Liver (tissue), 9 donors: Measurements from ENCODE around the gene GRIN2C. TPM values are rescaled to one million over a fixed set of nuclear protein-coding genes. Genes with fewer than 3 reads are reported as not detected.

Source experiments
- DNase-seq: peaks from one replicate; pipeline ENCODE4 v3.0.0-alpha.2; 2017; ENCODE audit warnings: low spot score
- H3K27ac ChIP-seq, 2 donors: one replicate each; pipeline ENCODE4 v1.7.0; 2013; ENCODE audit warnings: inconsistent platforms in 2 of 2, low read length in 2 of 2, control low read depth in 1 of 2, low read depth in 1 of 2, mild to moderate bottlenecking in 1 of 2
- H3K27me3 ChIP-seq, 4 donors: one replicate each; pipeline versions ENCODE4 v1.6.1 to v1.7.0; 2013; ENCODE audit warnings: low read length in 3 of 4, inconsistent platforms in 1 of 4, mild to moderate bottlenecking in 1 of 4, moderate library complexity in 1 of 4; ENCODE audit not compliant: control insufficient read depth in 4 of 4, insufficient read depth in 4 of 4
- H3K36me3 ChIP-seq, 4 donors: one replicate each; pipeline versions ENCODE4 v1.6.1 to v1.7.0; 2013; ENCODE audit warnings: low read length in 3 of 4, mild to moderate bottlenecking in 3 of 4, low read depth in 1 of 4, moderate library complexity in 1 of 4; ENCODE audit not compliant: control insufficient read depth in 4 of 4, insufficient read depth in 3 of 4
- H3K4me1 ChIP-seq, 4 donors: one replicate each; pipeline versions ENCODE4 v1.6.1 to v1.7.0; 2013; ENCODE audit warnings: low read length in 3 of 4, mild to moderate bottlenecking in 3 of 4, moderate library complexity in 1 of 4; ENCODE audit not compliant: control insufficient read depth in 4 of 4, insufficient read depth in 4 of 4
- H3K4me3 ChIP-seq, 3 donors: one replicate each; pipeline versions ENCODE4 v1.6.1 to v1.7.0; 2013; ENCODE audit warnings: low read length in 3 of 3, control low read depth in 1 of 3, low read depth in 1 of 3, mild to moderate bottlenecking in 1 of 3
- H3K9ac ChIP-seq, 2 donors: one replicate each; pipeline ENCODE4 v1.7.0; 2013; ENCODE audit warnings: low read length in 2 of 2, mild to moderate bottlenecking in 2 of 2, moderate library complexity in 2 of 2, control low read depth in 1 of 2, low read depth in 1 of 2
- H3K9me3 ChIP-seq, 4 donors: one replicate each; pipeline versions ENCODE4 v1.6.1 to v1.7.0; 2013; ENCODE audit warnings: low read length in 3 of 4; ENCODE audit not compliant: control insufficient read depth in 4 of 4
- ATF3 ChIP-seq: IDR thresholded peaks from 2 replicates; pipeline ENCODE4 v1.6.1; 2016; ENCODE audit warnings: antibody characterized with exemption
- CTCF ChIP-seq: fragments of 150-350 bp; IDR thresholded peaks from 2 replicates; pipeline ENCODE4 v1.5.1; 2017; ENCODE audit warnings: improper control_type of control experiment, low read depth, low read length; ENCODE audit not compliant: missing input control
- EGR1 ChIP-seq, 2 donors: IDR thresholded peaks; 2 replicates each; pipeline ENCODE4 v1.6.1; 2016 to 2018; ENCODE audit warnings: antibody characterized with exemption in 2 of 2, low read depth in 2 of 2
- FOXA2 ChIP-seq: IDR thresholded peaks from 2 replicates; pipeline ENCODE4 v1.6.1; 2016; ENCODE audit warnings: antibody characterized with exemption
- GABPA ChIP-seq, 2 donors: IDR thresholded peaks in 1 of 2; conservative IDR thresholded peaks in 1 of 2; 2 replicates each; pipeline ENCODE4 v1.6.1; 2016; ENCODE audit warnings: antibody characterized with exemption in 2 of 2, mild to moderate bottlenecking in 1 of 2, moderate library complexity in 1 of 2
- HNF4A ChIP-seq, 2 donors: conservative IDR thresholded peaks; 2 replicates each; pipeline ENCODE4 v1.6.1; 2016; ENCODE audit warnings: antibody characterized with exemption in 2 of 2, mild to moderate bottlenecking in 2 of 2
- HNF4G ChIP-seq: IDR thresholded peaks from 2 replicates; pipeline ENCODE4 v1.6.1; 2016; ENCODE audit warnings: antibody characterized with exemption
- JUND ChIP-seq, 2 donors: IDR thresholded peaks; 2 replicates each; pipeline ENCODE4 v1.6.1; 2016; ENCODE audit warnings: antibody characterized with exemption in 2 of 2
- MAX ChIP-seq: IDR thresholded peaks from 2 replicates; pipeline ENCODE4 v1.6.1; 2016; ENCODE audit warnings: antibody characterized with exemption
- RAD21 ChIP-seq, 2 donors: IDR thresholded peaks; 2 replicates each; pipeline ENCODE4 v1.6.1; 2016; ENCODE audit warnings: antibody characterized with exemption in 2 of 2, mild to moderate bottlenecking in 2 of 2
- RXRA ChIP-seq, 2 donors: IDR thresholded peaks; 2 replicates each; pipeline ENCODE4 v1.6.1; 2017 to 2018; ENCODE audit warnings: antibody characterized with exemption in 2 of 2, mild to moderate bottlenecking in 1 of 2
- SP1 ChIP-seq: IDR thresholded peaks from 2 replicates; pipeline ENCODE4 v1.6.1; 2018; ENCODE audit warnings: antibody characterized with exemption, mild to moderate bottlenecking
- TAF1 ChIP-seq: conservative IDR thresholded peaks from 2 replicates; pipeline ENCODE4 v1.6.1; 2016; ENCODE audit warnings: antibody characterized with exemption, mild to moderate bottlenecking
- YY1 ChIP-seq: IDR thresholded peaks from 2 replicates; pipeline ENCODE4 v1.6.1; 2016; ENCODE audit warnings: antibody characterized with exemption, mild to moderate bottlenecking
- ZBTB33 ChIP-seq: IDR thresholded peaks from 2 replicates; pipeline ENCODE4 v1.6.1; 2016; ENCODE audit warnings: antibody characterized with exemption
- WGBS: extraction: QIAGEN DNeasy Blood & Tissue Kit; methylation state at CpG from one replicate; pipeline ENCODE4 v1.1.7; 2013; 5-methylcytosine and 5-hydroxymethylcytosine counted together
- polyA plus RNA-seq, 2 donors: library from polyadenylated mRNA; stranded (reverse) in 1 of 2; unstranded in 1 of 2; fragments of 200-250 nt in 1 of 2; fragments of >200 nt in 1 of 2; fragmentation: Nextera tagmentation in 1 of 2; extraction: Ambion mirVana in 1 of 2; gene quantifications; one replicate each; pipeline versions ENCODE4 v1.2.1 to v1.2.3, GENCODE V29; 2013 to 2015
- total RNA-seq, 2 donors: library from RNA; depleted of rRNA; stranded (reverse); fragments of >200 nt; gene quantifications; one replicate each; pipeline ENCODE4 v1.2.3, GENCODE V29; 2014
- donor health status: healthy.
- donor health status: healthy.
- donor health status: healthy.
- donor health status: healthy.
- donor health status: healthy.

GRIN2C gene
- total and polyA plus RNA-seq, 4 donors = 0.03 to 0.10 (median 0.09) TPM; not detected in 1

GRCh38 chr17:74904687-74905409 lies 45.2 kb upstream of the GRIN2C start:
- Histone ChIP-seq H3K4me1 (no peaks in the 10 kb centered on the region), H3K27me3 (peaks cover 0 to 3% (median under 1%) of the 10 kb centered on the region in 4 donors), H3K27ac (no peak overlapping the region), H3K4me3 (no peak overlapping the region), H3K9me3 (no peaks in the 10 kb centered on the region), H3K9ac (no peak overlapping the region), H3K36me3 (no peaks in the 10 kb centered on the region)
- 77% methylated on average over 7 of the region's 7 CpGs for WGBS
- TF ChIP-seq YY1 (no peak), GABPA (IDR thresholded peaks at IDR 0.05 in 1 of 2, conservative IDR thresholded peaks at IDR 0.05 in 1 of 2) (no peak), ATF3 (no peak), EGR1 (IDR thresholded peaks at IDR 0.05; ENCODE audit: low read depth in 2 of 2) (no peak), SP1 (no peak), ZBTB33 (no peak), HNF4A (conservative IDR thresholded peaks at IDR 0.05) (no peak), CTCF (no peak), JUND (IDR thresholded peaks at IDR 0.05) (no peak), MAX (no peak), RAD21 (IDR thresholded peaks at IDR 0.05) (no peak)
- DNase-seq = no peak

GRCh38 chr17:74903671-74904070 lies 44.0 kb upstream of the GRIN2C start:
- Histone ChIP-seq H3K36me3 (no peaks in the 10 kb centered on the region), H3K4me1 (no peaks in the 10 kb centered on the region), H3K9ac (no peak overlapping the region), H3K9me3 (no peaks in the 10 kb centered on the region), H3K27me3 (peaks cover 0 to 3% (median under 1%) of the 10 kb centered on the region in 4 donors), H3K27ac (no peak overlapping the region), H3K4me3 (no peak overlapping the region)
- DNase-seq = no peak
- 67% methylated on average over 6 of the region's 6 CpGs for WGBS
- no peak for TF ChIP-seq ATF3
- no peak for TF ChIP-seq FOXA2
- TF ChIP-seq RXRA (IDR thresholded peaks at IDR 0.05) = no peak
- no peak for TF ChIP-seq TAF1
- no peak for TF ChIP-seq YY1
- no peak for TF ChIP-seq HNF4A (conservative IDR thresholded peaks at IDR 0.05)
- no peak for TF ChIP-seq HNF4G
